Thyroid gland (tissue), 4 donors: ENCODE measurements around the gene WHRN. TPM values are rescaled to one million over a fixed set of nuclear protein-coding genes. Genes with fewer than 3 reads are reported as not detected.

Source experiments
- DNase-seq, 2 donors: peaks; one replicate each; pipeline ENCODE4 v3.0.0-alpha.2; 2019
- H3K27ac ChIP-seq, 3 donors: fragments of 200-600 bp; sonication (generic); 1 replicate in 2 of 3; 2 replicates in 1 of 3; pipeline ENCODE4 v1.5.1; 2016 to 2019; ENCODE audit warnings: mild to moderate bottlenecking in 1 of 3, moderate library complexity in 1 of 3
- H3K27me3 ChIP-seq: fragments of 200-600 bp; sonication (generic); one replicate; pipeline ENCODE4 v1.5.1; 2019
- H3K36me3 ChIP-seq, 2 donors: fragments of 200-600 bp; sonication (generic); one replicate each; pipeline ENCODE4 v1.5.1; 2016 to 2019
- H3K4me1 ChIP-seq, 2 donors: fragments of 200-600 bp; sonication (generic); one replicate each; pipeline ENCODE4 v1.5.1; 2017 to 2019
- H3K4me3 ChIP-seq, 3 donors: fragments of 200-600 bp; sonication (generic); replicated peaks in 1 of 3; 1 replicate in 2 of 3; 2 replicates in 1 of 3; pipeline ENCODE4 v1.5.1; 2016; ENCODE audit warnings: mild to moderate bottlenecking in 1 of 3
- H3K9me3 ChIP-seq: fragments of 200-600 bp; sonication (generic); one replicate; pipeline ENCODE4 v1.5.1; 2017
- POLR2A ChIP-seq, 2 donors: fragments of 450-650 bp; IDR thresholded peaks; one replicate each; pipeline ENCODE4 v1.6.1; 2017; ENCODE audit warnings: antibody characterized with exemption in 2 of 2, mild to moderate bottlenecking in 2 of 2, moderate library complexity in 1 of 2
- WGBS, 2 donors: methylation state at CpG; one replicate each; pipeline ENCODE4 v1.1.5; 2017; 5-methylcytosine and 5-hydroxymethylcytosine counted together
- intact Hi-C: fragments of 100-400 bp; cut with DNase I; formaldehyde crosslinking; loops from one replicate; pipeline ENCODE4 v1.15.1; 2023
- total RNA-seq, 4 donors: library from RNA; depleted of rRNA; stranded (reverse); fragments of >200 nt; gene quantifications; one replicate each; pipeline ENCODE4 v1.2.3, GENCODE V29; 2016
- TF ChIP-seq, protein P1 (sequence below), 6 experiments: fragments of 200-600 bp in 3 of 6; fragments of 450-650 bp in 3 of 6; sonication (generic) in 3 of 6; IDR thresholded peaks; one replicate each; pipeline ENCODE4 v1.5.1; 2016 to 2019; ENCODE audit warnings: antibody characterized with exemption in 6 of 6, mild to moderate bottlenecking in 2 of 6, inconsistent platforms in 1 of 6, moderate library complexity in 1 of 6

Gene WHRN
- total RNA-seq, 4 donors from 2014 or later: 7.4 to 13.0 (median 10.9) TPM

DNA sequence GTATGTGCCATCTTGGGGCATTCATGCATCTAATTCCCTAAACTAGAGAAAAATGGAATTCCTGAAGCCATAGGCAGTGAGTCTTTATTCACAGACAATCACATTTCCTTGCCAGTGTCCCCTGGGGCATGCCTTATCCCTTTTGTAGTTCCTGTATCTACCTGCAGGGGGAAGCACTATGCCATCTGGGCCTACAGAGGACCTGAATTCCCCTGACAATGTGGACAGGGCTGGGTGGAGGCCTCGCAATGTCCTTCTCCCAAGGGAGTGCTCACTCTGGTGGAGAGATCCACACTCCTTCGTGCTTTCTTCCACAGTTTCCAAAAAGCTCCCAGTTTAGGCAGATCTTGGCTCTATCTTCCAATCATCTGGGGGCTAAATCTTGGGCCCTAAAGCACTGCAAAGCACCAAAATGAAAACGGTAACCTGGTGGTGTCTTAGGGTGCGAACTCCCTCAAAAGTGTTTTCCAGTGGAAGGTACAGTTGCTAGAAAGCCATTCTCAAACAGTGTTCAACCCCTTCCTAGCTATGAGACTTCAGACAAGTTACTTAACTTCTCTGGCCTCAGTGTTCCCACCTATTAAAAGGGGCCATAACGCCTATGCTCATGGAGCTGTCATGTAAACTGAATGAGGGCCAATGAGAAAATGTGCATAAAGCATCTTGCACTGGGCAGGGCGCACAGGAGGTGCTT lies 17.5 kb downstream of the WHRN start:
- WGBS, 2 donors: 64 to 66% methylated on average over 6 of the region's 6 CpGs

DNA sequence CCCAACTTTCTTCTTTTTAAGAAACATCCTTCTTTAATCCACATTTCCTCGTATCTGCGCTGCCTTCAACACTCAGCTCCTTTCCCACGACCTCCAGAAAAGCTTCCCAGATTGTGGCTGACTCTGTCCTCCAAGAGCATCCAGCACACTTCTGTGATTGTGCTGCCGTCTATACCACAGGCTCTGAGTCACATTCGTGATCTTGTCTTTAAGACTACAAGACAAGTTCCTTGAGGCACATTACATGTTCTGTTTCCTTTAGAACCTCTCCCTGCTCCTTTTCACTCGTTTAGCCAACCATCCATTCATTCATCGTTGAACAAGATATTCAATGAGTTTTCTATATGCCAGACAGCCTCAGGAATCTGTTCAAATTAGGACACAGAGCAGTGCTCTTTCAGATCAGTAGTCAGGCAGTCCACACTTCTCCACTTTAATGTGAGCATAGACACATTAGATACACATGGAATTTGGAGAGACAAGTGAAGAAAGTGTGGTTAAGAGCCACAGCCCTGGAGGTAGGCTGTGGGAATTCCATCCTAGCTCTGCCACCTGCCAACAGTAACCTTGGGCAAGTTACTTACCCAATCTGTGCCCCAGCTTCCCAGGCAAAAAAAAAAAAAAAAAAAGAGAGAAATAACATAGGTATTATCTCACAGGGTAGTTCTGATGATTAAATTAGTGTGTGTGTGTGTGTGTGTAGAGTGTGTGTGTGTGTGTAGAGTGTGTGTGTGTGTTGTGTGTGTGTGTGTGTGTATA lies 18.9 kb downstream of the WHRN start:
- intact Hi-C loops: loop anchor here (5.0 kb wide), 1 partner anchor 166 kb away; no protein-coding TSS in a partner anchor
- Histone ChIP-seq H3K4me1 (no peaks in the 10 kb centered on the region), H3K36me3 (no peaks in the 10 kb centered on the region), H3K9me3 (no peaks in the 10 kb centered on the region), H3K4me3 (no peak overlapping the region), H3K27me3 (no peaks in the 10 kb centered on the region), H3K27ac (no peak overlapping the region)
- TF ChIP-seq, protein P1, sequence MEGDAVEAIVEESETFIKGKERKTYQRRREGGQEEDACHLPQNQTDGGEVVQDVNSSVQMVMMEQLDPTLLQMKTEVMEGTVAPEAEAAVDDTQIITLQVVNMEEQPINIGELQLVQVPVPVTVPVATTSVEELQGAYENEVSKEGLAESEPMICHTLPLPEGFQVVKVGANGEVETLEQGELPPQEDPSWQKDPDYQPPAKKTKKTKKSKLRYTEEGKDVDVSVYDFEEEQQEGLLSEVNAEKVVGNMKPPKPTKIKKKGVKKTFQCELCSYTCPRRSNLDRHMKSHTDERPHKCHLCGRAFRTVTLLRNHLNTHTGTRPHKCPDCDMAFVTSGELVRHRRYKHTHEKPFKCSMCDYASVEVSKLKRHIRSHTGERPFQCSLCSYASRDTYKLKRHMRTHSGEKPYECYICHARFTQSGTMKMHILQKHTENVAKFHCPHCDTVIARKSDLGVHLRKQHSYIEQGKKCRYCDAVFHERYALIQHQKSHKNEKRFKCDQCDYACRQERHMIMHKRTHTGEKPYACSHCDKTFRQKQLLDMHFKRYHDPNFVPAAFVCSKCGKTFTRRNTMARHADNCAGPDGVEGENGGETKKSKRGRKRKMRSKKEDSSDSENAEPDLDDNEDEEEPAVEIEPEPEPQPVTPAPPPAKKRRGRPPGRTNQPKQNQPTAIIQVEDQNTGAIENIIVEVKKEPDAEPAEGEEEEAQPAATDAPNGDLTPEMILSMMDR (IDR thresholded peaks at IDR 0.05): no peak
- no peak for TF ChIP-seq POLR2A (IDR thresholded peaks at IDR 0.05)
- WGBS, 2 donors: 74 to 78% methylated on average over 7 of the region's 7 CpGs
- DNase-seq: no peak

More for the DNA sequence above, 17.5 kb downstream of the WHRN start:
- intact Hi-C loops: loop anchor here (5.0 kb wide), 1 partner anchor 165 kb away; no protein-coding TSS in a partner anchor
- no peaks in the 10 kb centered on the region for H3K36me3 ChIP-seq
- no peak for TF ChIP-seq POLR2A (IDR thresholded peaks at IDR 0.05)
- TF ChIP-seq, protein P1 (IDR thresholded peaks at IDR 0.05): peak; percentile 44 to 92 (median 86)
- no peaks in the 10 kb centered on the region for H3K9me3 ChIP-seq
- no peaks in the 10 kb centered on the region for H3K4me1 ChIP-seq
- H3K27me3 ChIP-seq: no peaks in the 10 kb centered on the region
- H3K27ac ChIP-seq: no peak overlapping the region
- H3K4me3 ChIP-seq: no peak overlapping the region
- peak; percentile 61 to 64 for DNase-seq

DNA sequence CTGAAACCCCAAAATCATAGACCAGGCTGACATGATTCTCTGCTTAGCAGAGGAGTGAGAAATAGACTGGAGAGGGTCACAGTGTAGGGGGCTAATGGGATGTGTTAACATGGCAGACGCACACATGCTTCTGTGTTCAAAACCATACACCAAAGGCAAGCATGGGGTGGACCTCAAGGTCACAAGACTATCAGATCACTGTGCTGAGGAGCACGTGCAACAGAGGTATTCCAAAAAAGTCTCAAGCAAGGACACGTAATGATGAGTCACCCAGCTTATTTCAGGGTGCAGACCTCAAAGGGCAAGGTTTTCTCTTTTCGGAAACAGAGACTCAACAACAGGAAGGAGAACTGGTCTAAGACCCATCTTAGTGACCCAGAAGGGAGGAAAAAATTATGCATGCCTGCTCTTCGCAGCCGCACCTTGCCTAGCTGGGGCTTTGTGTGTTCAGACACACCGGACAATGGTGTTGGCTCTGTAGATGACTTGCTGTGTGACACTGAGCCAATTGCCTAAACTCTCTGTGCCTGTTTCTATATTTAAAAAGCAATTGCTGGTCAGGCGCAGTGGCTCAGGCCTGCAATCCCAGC lies 20.3 kb downstream of the WHRN start:
- intact Hi-C loops: loop anchor here (5.0 kb wide), 1 partner anchor 167 kb away; no protein-coding TSS in a partner anchor
- Histone ChIP-seq H3K4me1 (no peaks in the 10 kb centered on the region), H3K4me3 (no peak overlapping the region), H3K36me3 (no peaks in the 10 kb centered on the region), H3K27me3 (no peaks in the 10 kb centered on the region), H3K9me3 (no peaks in the 10 kb centered on the region), H3K27ac (no peak overlapping the region)
- 89 to 95% methylated on average over 8 of the region's 8 CpGs for WGBS, 2 donors
- no peak for DNase-seq
- TF ChIP-seq POLR2A (IDR thresholded peaks at IDR 0.05): no peak
- TF ChIP-seq, protein P1 (IDR thresholded peaks at IDR 0.05): no peak

DNA sequence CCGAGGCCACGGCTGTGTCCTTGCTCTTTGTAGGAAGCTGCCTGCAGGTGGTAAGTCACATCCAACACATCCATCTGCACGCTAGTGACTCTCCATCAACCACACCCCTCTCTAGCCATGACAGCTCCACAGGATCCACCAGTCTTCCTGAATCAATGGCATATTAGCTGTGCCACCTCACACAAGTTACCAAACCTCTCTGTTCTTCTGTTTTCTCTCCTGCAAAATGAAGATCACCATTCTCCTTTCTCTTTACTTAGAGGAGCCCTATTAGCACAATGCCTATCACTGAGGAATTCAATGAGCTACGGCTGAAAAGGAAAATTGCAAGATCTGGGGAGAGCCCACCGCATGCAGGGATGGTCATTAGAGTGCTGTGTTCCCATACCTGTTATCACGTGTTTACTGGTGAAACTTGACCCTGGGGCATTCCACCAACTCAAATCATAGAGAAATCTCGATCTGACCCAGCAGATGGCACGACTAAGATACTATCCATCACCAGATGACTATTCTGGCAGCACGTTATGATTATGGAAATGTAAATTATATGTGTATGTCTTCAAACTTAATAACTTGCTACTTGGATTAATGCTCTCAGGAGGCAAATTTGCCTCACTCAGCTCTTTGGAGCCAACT lies 20.9 kb downstream of the WHRN start:
- H3K4me3 ChIP-seq: no peak overlapping the region
- no peaks in the 10 kb centered on the region for H3K9me3 ChIP-seq
- H3K27me3 ChIP-seq: no peaks in the 10 kb centered on the region
- TF ChIP-seq, protein P1 (IDR thresholded peaks at IDR 0.05): no peak
- no peak for TF ChIP-seq POLR2A (IDR thresholded peaks at IDR 0.05)
- intact Hi-C loops: no loop called here
- H3K4me1 ChIP-seq: no peaks in the 10 kb centered on the region
- no peak overlapping the region for H3K27ac ChIP-seq
- no peak for DNase-seq
- WGBS, 2 donors: 67 to 74% methylated on average over 9 of the region's 9 CpGs
- H3K36me3 ChIP-seq: no peaks in the 10 kb centered on the region
